GM19240 (cell line): ENCODE measurements around the gene CCDC141.
"Not testable (repeated sequence)": the region's sequence is repeated elsewhere in the genome, so short reads cannot be mapped to it uniquely, and the experiment has no call there.

ENCODE experiments used
- DNase-seq: peaks from one replicate; pipeline ENCODE4 v3.0.0; 2011; ENCODE audit warnings: low spot score; ENCODE audit not compliant: insufficient read length

Gene CCDC141

GRCh38 chr2:179049546-179050311 is at the start of gene CCDC141:
Gene CCDC141, minus strand, starts transcription at chr2:179050137. Its CDS starts 196 bp downstream, at chr2:179049941.
- DNase-seq: no peak

GRCh38 chr2:179098080-179098689 is 48.2 kb upstream of the CCDC141 start:
- DNase-seq: no peak

- DNase-seq: no peak
These were observed 47.2 kb upstream of the CCDC141 start for GRCh38 chr2:179097131-179097530.

- peak; percentile 17 for DNase-seq
These were observed 46.2 kb upstream of the CCDC141 start for GRCh38 chr2:179096090-179096489.

GRCh38 chr2:179092912-179093311 is 43.0 kb upstream of the CCDC141 start:
- DNase-seq: not testable (repeated sequence)

- DNase-seq: no peak
These were observed 32.8 kb upstream of the CCDC141 start for GRCh38 chr2:179082697-179083096.

GRCh38 chr2:179081954-179082353 is 32.0 kb upstream of the CCDC141 start:
- no peak for DNase-seq

GRCh38 chr2:179072527-179072926 is 22.6 kb upstream of the CCDC141 start:
- DNase-seq: no peak

GRCh38 chr2:179071810-179072355 is 21.9 kb upstream of the CCDC141 start:
- no peak for DNase-seq

GRCh38 chr2:179070895-179071294 is 21.0 kb upstream of the CCDC141 start:
- no peak for DNase-seq

- no peak for DNase-seq
These were observed 19.7 kb upstream of the CCDC141 start for GRCh38 chr2:179069685-179070084.

GRCh38 chr2:179068991-179069643 is 19.2 kb upstream of the CCDC141 start:
- DNase-seq: no peak

- no peak for DNase-seq
These were observed 9.2 kb upstream of the CCDC141 start for GRCh38 chr2:179059026-179059700.

- DNase-seq: no peak
These were observed 7.8 kb upstream of the CCDC141 start for GRCh38 chr2:179057737-179058136.

- DNase-seq: not testable (repeated sequence)
These were observed 3.6 kb upstream of the CCDC141 start for GRCh38 chr2:179053568-179053967.

GRCh38 chr2:179051250-179051649 is 1.3 kb upstream of the CCDC141 start:
- no peak for DNase-seq

GRCh38 chr2:179050755-179051154 is 818 bp upstream of the CCDC141 start:
- no peak for DNase-seq

GRCh38 chr2:179049203-179049545 is 763 bp downstream of the CCDC141 start:
- no peak for DNase-seq

- no peak for DNase-seq
These were observed 1.8 kb downstream of the CCDC141 start for GRCh38 chr2:179048099-179048498.

- DNase-seq: not testable (repeated sequence)
These were observed 4.3 kb downstream of the CCDC141 start for GRCh38 chr2:179045602-179046001.

- no peak for DNase-seq
These were observed 5.4 kb downstream of the CCDC141 start for GRCh38 chr2:179044500-179044899.

- DNase-seq: no peak
These were observed 12.1 kb downstream of the CCDC141 start for GRCh38 chr2:179037807-179038206.
